HepG2 (cell line): ENCODE data around the gene C2CD4A. TPM values are rescaled to one million over a fixed set of nuclear protein-coding genes. Genes with fewer than 3 reads are reported as not detected.

Experiments
- CTCF ChIP-seq: sonication (generic); formaldehyde crosslinking; IDR thresholded peaks from 2 replicates; pipeline ENCODE4 v1.5.0; 2020; ENCODE audit warnings: mild to moderate bottlenecking, missing genetic modification reagents, moderate library complexity
- GMEB2 ChIP-seq: IDR thresholded peaks from 2 replicates; pipeline ENCODE4 v1.6.1; 2016; ENCODE audit warnings: missing biosample characterization, missing genetic modification reagents, low read depth
- GZF1 ChIP-seq: sonication (generic); formaldehyde crosslinking; IDR thresholded peaks from 2 replicates; pipeline ENCODE4 v1.5.1; 2020; ENCODE audit warnings: mild to moderate bottlenecking, missing genetic modification reagents
- MAX ChIP-seq: IDR thresholded peaks from 2 replicates; pipeline ENCODE4 v1.6.1; 2012; ENCODE audit warnings: inconsistent platforms
- NFAT5 ChIP-seq: sonication (generic); formaldehyde crosslinking; IDR thresholded peaks from 2 replicates; pipeline ENCODE4 v1.4.0; 2020; ENCODE audit warnings: missing genetic modification reagents
- NFKBIZ ChIP-seq: IDR thresholded peaks from 2 replicates; pipeline ENCODE4 v1.6.1; 2018; ENCODE audit warnings: missing genetic modification reagents, missing compliant biosample characterization
- PITX1 ChIP-seq: sonication (generic); formaldehyde crosslinking; IDR thresholded peaks from 2 replicates; pipeline ENCODE4 v1.5.1; 2020; ENCODE audit warnings: mild to moderate bottlenecking, missing genetic modification reagents
- RELA ChIP-seq: sonication (generic); formaldehyde crosslinking; IDR thresholded peaks from 2 replicates; pipeline ENCODE4 v1.4.0; 2020; ENCODE audit warnings: missing genetic modification reagents
- REPIN1 ChIP-seq: sonication (generic); formaldehyde crosslinking; IDR thresholded peaks from 2 replicates; pipeline ENCODE4 v1.8.0; 2022; ENCODE audit warnings: missing genetic modification reagents, low read depth, mild to moderate bottlenecking, borderline replicate concordance
- RFXANK ChIP-seq: IDR thresholded peaks from 2 replicates; pipeline ENCODE4 v1.6.1; 2016
- TARDBP ChIP-seq: sonication (generic); formaldehyde crosslinking; IDR thresholded peaks from 2 replicates; pipeline ENCODE4 v1.8.0; 2022; ENCODE audit warnings: mild to moderate bottlenecking, missing genetic modification reagents
- ZFP36 ChIP-seq: fragments of 150-350 bp; IDR thresholded peaks from 2 replicates; pipeline ENCODE4 v1.6.1; 2018; ENCODE audit warnings: borderline replicate concordance, low read length, low read depth; ENCODE audit not compliant: partially characterized antibody
- ZNF678 ChIP-seq: sonication (generic); formaldehyde crosslinking; IDR thresholded peaks from 2 replicates; pipeline ENCODE4 v1.4.0; 2020; ENCODE audit warnings: mild to moderate bottlenecking, missing genetic modification reagents
- ZNF800 ChIP-seq: sonication (generic); formaldehyde crosslinking; IDR thresholded peaks from 2 replicates; pipeline ENCODE4 v1.4.0; 2020; ENCODE audit warnings: missing genetic modification reagents
- polyA plus RNA-seq, 8 experiments: library from polyadenylated mRNA; depleted of rRNA in 3 of 8; stranded (reverse) in 7 of 8; unstranded in 1 of 8; fragments of >200 nt; fragmentation: Illumina TruSeq in 4 of 8; extraction: Trizol in 4 of 8; gene quantifications; 2 replicates each; pipeline versions ENCODE4 v1.2.1 to v1.2.3, GENCODE V29; 2011 to 2016; ENCODE audit warnings: low read depth in 4 of 8, missing spikeins in 1 of 8, mixed read lengths in 1 of 8; ENCODE audit not compliant: insufficient read depth in 1 of 8
- total RNA-seq, 5 experiments: library from RNA; depleted of rRNA; stranded (reverse); fragments of >200 nt; fragmentation: Illumina TruSeq; extraction: Trizol; gene quantifications; 2 replicates each; pipeline ENCODE4 v1.2.3, GENCODE V29; 2016; ENCODE audit warnings: low read depth in 1 of 5

The C2CD4A gene
- total and polyA plus RNA-seq, 2 of the 13 experiments (the other 11 are each of a cell fraction or from before 2014, with no cell fraction given), result 0.20 TPM; not detected in 1

GRCh38 chr15:62066663-62067447 lies at the start of gene C2CD4A (continued):
- TF ChIP-seq RELA (CRISPR knock-in tag) (no peak), NFKBIZ (CRISPR knock-in tag) (no peak), MAX (peak; percentile 93), REPIN1 (CRISPR knock-in tag) (peak; percentile 60; the same call in 1 of the 2 replicates), ZNF800 (CRISPR knock-in tag) (peak; percentile 71; the same call in 1 of the 2 replicates), CTCF (CRISPR knock-in tag) (peak; percentile 57), TARDBP (CRISPR knock-in tag) (peak; percentile 47; the same call in 1 of the 2 replicates), RFXANK (CRISPR knock-in tag) (0 out of 2 replicates have a peak, but pooled peaks have one; percentile 48), GMEB2 (CRISPR knock-in tag) (no peak), NFAT5 (0 out of 2 replicates have a peak, but pooled peaks have one; percentile 19), GZF1 (CRISPR knock-in tag) (no peak), ZFP36 (no peak), PITX1 (CRISPR knock-in tag) (peak; percentile 66; the same call in 1 of the 2 replicates), ZNF678 (CRISPR knock-in tag) (no peak)
